IPS-NIHi7 (cell line): Measurements from ENCODE around the gene COQ2.

Experiments used
- DNase-seq: peaks from one replicate; pipeline ENCODE4 v3.0.0; 2012; ENCODE audit warnings: mixed read lengths; ENCODE audit errors: extremely low spot score

Gene COQ2

GRCh38 chr4:83216959-83217683 is 67.5 kb downstream of the COQ2 start:
- DNase-seq = no peak

- DNase-seq = no peak
Observed at GRCh38 chr4:83214079-83214478, 70.5 kb downstream of the COQ2 start.
